Large intestine (tissue), 3 donors: Measurements from ENCODE around the gene SLFN12. TPM values are rescaled to one million over a fixed set of nuclear protein-coding genes. Genes with fewer than 3 reads are reported as not detected.

ENCODE experiments used
- DNase-seq, 2 donors: peaks; one replicate each; pipeline versions ENCODE4 v3.0.0 to v3.0.0-alpha.2; 2013
- H3K27ac ChIP-seq: one replicate; pipeline ENCODE4 v1.5.1; 2013; ENCODE audit warnings: low read length
- H3K27me3 ChIP-seq: 2 replicates; pipeline ENCODE4 v1.6.1; 2013; ENCODE audit warnings: low read length; ENCODE audit not compliant: control insufficient read depth, insufficient read depth
- H3K36me3 ChIP-seq: 2 replicates; pipeline ENCODE4 v1.6.1; 2013; ENCODE audit warnings: low read length; ENCODE audit not compliant: control insufficient read depth, insufficient read depth
- H3K4me1 ChIP-seq: one replicate; pipeline ENCODE4 v1.6.1; 2013; ENCODE audit warnings: low read length; ENCODE audit not compliant: control insufficient read depth, insufficient read depth
- H3K4me3 ChIP-seq: one replicate; pipeline ENCODE4 v1.5.1; 2013; ENCODE audit warnings: low read length
- H3K9me3 ChIP-seq: one replicate; pipeline ENCODE4 v1.6.1; 2013; ENCODE audit warnings: mild to moderate bottlenecking, low read depth, low read length, moderate library complexity; ENCODE audit not compliant: control insufficient read depth
- WGBS: methylation state at CpG from one replicate; pipeline ENCODE4 v1.1.5; 2013; ENCODE audit warnings: low lambda C conversion rate; ENCODE audit not compliant: insufficient coverage; 5-methylcytosine and 5-hydroxymethylcytosine counted together
- polyA plus RNA-seq: library from polyadenylated mRNA; unstranded; fragments of 120-200 nt; gene quantifications from one replicate; pipeline ENCODE4 v1.2.1, GENCODE V29; 2013

SLFN12 gene
- polyA plus RNA-seq, 1 donor = 6.4 TPM

DNA sequence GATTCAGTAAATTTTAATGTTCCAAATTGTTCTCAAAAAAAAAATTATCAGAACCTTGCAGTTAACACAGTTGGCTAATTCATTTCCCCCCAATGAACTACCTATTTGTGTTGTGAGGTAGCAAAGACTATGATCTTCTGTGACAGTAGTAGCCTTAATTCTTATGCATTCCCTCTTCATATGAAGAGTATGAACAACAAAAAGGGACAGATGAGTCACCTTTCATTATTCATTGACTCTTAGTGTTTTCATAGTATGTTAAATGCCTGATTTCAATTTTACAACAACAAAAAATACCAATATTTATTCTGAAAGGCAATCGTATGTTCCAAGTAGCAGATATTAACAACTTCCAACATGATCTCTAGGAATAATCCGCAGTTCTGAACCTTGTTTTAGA, 55.2 kb downstream of the SLFN12 start:
- Histone ChIP-seq H3K4me1 (no peaks in the 10 kb centered on the region), H3K27ac (no peak overlapping the region), H3K27me3 (peaks cover 34% of the 10 kb centered on the region), H3K36me3 (no peaks in the 10 kb centered on the region), H3K4me3 (no peak overlapping the region), H3K9me3 (no peaks in the 10 kb centered on the region)
- WGBS = 80% methylated on average over 1 of the region's 2 CpGs
- DNase-seq = no peak

DNA sequence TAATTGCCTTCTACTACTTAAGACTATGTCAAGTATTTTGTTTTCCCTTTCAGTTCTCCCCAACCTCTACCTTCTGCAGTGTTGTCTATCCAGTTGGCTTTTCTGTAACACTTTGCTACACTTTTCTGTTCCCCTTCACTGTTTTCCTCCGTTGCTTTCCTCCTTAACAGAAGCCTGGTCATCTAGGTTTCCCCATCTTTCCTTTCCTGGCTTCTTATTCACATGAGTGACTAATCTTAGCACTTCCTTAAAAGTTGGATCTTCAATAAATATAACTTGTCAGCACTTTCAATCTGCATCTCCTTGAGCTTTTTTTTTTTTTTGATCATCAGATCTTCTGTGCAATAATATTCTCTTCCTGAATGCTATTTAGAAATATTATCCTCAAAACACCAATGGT, 56.1 kb downstream of the SLFN12 start:
- Histone ChIP-seq H3K4me3 (no peak overlapping the region), H3K9me3 (no peaks in the 10 kb centered on the region), H3K27me3 (peaks cover 42% of the 10 kb centered on the region), H3K36me3 (no peaks in the 10 kb centered on the region), H3K27ac (no peak overlapping the region), H3K4me1 (no peaks in the 10 kb centered on the region)
- no peak for DNase-seq
- WGBS = 0% methylated on average over 1 of the region's 1 CpG

DNA sequence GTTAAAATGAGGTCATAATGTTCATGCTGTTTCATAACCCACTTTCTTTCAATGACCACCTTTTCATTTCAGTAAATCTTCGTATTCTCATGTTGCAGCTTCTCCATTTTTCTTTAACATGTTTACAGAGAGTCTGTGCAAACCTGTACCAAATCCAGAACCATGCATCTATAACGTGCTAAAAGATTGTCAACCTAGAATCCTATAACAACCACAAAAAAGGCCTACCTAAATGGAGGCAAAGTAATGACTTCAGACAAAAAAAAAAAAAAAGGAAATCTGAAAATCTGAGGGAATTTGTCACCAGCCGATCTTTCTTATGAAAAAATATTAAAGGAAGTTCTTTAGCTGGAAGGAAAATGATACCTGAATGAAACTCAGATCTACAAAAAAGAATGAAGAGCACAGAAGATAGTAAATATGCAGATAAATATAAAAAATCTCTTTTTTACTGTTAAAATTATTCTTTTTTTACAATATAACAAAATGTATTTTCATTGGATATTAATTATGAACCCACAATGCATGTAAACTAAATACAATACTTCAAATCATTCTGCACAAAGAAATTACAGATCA, 57.4 kb downstream of the SLFN12 start:
- H3K4me1 ChIP-seq = no peaks in the 10 kb centered on the region
- H3K27ac ChIP-seq = no peak overlapping the region
- H3K27me3 ChIP-seq = peaks cover 43% of the 10 kb centered on the region
- H3K9me3 ChIP-seq = no peaks in the 10 kb centered on the region
- no peak for DNase-seq
- 14% methylated on average over 2 of the region's 3 CpGs for WGBS
- no peaks in the 10 kb centered on the region for H3K36me3 ChIP-seq
- peak overlapping the region; percentile 46 for H3K4me3 ChIP-seq

DNA sequence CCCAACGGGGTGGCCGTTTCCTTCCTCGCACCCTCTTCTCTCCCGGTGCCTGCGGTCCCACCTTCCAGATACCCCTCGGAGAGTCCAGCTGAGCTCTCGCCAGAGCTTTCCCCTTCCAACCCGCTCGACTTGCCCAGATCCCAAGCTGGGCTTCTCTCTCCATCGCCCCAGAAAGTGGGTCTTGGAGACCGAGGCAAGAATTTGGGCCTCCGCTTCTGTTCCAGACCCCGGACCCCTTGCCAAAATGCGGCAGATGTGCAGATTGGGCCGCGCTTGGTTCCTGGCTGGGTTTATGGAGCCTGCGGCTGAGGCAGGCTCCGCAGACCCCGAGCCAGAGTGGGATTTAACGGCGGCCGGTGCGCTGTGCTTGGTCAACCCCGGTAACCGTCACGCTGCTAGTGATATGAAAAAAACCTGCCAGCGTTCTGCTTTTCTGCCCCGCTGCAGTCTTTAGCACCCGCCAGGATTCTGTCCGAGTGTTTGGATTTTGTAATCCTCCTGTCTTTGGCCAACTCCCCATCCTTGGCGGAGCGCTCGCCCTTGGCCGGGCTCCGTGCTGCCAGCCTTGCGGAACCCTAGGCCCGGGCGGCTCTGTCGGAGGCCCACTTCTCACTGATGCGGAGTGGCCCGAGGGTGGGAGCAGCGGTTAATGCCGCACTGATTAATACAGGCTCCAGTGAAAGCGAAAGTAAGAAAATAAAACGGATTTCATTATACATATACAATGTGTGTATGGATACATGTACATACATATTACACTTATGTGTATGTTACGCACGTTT, 58.1 kb downstream of the SLFN12 start:
- H3K9me3 ChIP-seq = no peaks in the 10 kb centered on the region
- H3K4me3 ChIP-seq = peak overlapping the region; percentile 46
- peak; percentile 23 to 38 for DNase-seq
- H3K36me3 ChIP-seq = no peaks in the 10 kb centered on the region
- H3K4me1 ChIP-seq = no peaks in the 10 kb centered on the region
- peaks cover 43% of the 10 kb centered on the region for H3K27me3 ChIP-seq
- no CpG with 5 or more reads among the region's 47 CpGs for WGBS
- H3K27ac ChIP-seq = no peak overlapping the region

DNA sequence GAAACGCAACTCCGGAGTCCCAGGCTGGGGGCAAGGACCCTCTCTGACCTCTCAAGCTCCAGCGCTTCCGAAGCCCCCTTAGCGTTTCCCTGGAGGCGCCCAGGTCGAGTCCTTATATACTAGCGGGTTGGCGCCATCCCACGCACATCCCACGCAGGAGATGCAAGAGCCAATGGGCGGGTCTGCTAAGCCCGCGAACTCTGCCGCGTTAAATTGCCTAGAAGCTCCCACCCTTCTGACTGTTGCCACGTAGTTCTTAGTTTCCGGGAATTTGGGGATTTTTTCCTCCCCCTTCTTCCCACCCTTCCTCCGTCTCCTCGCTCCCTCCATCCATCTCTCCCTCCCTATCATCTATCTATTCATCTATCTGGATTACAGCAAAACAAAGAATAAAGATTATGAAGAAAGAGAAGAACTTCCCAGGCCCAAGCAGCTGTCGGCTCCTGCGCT, 58.7 kb downstream of the SLFN12 start, which contains the start of gene SLFN11:
SLFN11 (minus strand) TSS at position 88 of the 450 bp plus-strand sequence. CDS start 9,814 bp downstream, outside the sequence.
- H3K4me1 ChIP-seq = no peaks in the 10 kb centered on the region
- WGBS = 0% methylated on average over 2 of the region's 22 CpGs
- peak; percentile 40 to 48 for DNase-seq

DNA sequence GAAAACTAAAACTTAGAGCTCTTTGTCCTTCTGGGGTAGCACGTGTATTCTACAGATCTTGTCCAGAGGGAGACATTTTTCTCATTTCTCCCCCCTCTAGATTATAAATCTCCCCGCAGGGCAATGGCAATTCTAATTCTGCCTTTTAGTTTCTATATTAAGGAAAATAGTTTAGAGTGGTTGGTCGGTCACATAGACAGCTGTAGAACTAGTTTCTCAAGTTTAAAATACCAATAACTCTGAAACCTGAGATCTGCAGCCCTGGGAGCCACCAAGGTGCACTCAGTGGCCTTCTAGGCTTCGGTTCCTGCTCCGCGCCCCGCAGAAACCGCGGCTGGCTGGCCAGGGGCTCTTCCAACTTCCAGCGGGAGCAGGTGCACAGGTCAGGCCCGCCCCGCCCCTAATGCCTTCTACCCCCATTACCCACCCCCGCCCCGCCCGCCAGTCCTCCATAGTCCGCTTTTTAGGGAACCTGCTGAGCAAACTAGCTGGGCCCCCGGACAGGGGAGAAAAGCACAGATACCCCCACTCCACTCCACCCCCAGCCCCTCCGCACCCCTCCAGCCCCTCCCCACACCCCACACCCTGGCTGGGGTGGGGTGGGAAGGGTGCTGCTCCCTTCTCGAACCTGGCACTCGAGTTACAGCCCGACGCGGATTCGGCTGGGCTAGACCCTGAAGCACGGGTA, 59.3 kb downstream of the SLFN12 start:
- no CpG with 5 or more reads among the region's 25 CpGs for WGBS

More for the DNA sequence above, 58.7 kb downstream of the SLFN12 start, which contains the start of gene SLFN11:
- H3K4me3 ChIP-seq = peak within 1 kb of the TSS; percentile 46
- peaks cover 43% of the 10 kb centered on the region for H3K27me3 ChIP-seq
- H3K9me3 ChIP-seq = no peaks in the 10 kb centered on the region
- no peak within 1 kb of the TSS for H3K27ac ChIP-seq
- no peaks in the 10 kb centered on the region for H3K36me3 ChIP-seq

DNA sequence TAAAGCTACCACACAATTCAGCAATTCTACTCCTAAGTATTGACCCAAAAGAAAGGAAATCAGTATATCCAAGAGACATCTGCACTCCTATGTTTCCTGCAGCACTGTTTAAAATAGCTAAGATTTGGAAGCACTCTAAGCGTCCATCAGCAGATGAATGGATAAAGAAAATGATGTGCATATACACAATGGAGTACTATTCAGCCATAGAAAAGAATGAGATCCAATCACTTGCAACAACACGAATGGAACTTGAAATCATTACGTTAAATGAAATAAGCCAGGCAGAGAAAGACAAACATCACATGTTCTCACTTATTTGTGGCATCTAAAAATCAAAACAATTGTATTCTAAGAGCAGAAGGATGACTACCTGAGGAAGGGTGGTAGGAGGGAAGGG, 60.4 kb downstream of the SLFN12 start:
- Histone ChIP-seq H3K27ac (no peak overlapping the region), H3K36me3 (no peaks in the 10 kb centered on the region), H3K4me3 (no peak overlapping the region), H3K27me3 (peaks cover 50% of the 10 kb centered on the region), H3K9me3 (no peaks in the 10 kb centered on the region), H3K4me1 (no peaks in the 10 kb centered on the region)
- WGBS = 60% methylated on average over 3 of the region's 3 CpGs
- no peak for DNase-seq

More for the DNA sequence above, 59.3 kb downstream of the SLFN12 start:
- peak overlapping the region; percentile 46 for H3K4me3 ChIP-seq
- no peaks in the 10 kb centered on the region for H3K9me3 ChIP-seq
- no peak for DNase-seq
- H3K4me1 ChIP-seq = no peaks in the 10 kb centered on the region
- H3K36me3 ChIP-seq = no peaks in the 10 kb centered on the region
- peaks cover 49% of the 10 kb centered on the region for H3K27me3 ChIP-seq
- no peak overlapping the region for H3K27ac ChIP-seq

DNA sequence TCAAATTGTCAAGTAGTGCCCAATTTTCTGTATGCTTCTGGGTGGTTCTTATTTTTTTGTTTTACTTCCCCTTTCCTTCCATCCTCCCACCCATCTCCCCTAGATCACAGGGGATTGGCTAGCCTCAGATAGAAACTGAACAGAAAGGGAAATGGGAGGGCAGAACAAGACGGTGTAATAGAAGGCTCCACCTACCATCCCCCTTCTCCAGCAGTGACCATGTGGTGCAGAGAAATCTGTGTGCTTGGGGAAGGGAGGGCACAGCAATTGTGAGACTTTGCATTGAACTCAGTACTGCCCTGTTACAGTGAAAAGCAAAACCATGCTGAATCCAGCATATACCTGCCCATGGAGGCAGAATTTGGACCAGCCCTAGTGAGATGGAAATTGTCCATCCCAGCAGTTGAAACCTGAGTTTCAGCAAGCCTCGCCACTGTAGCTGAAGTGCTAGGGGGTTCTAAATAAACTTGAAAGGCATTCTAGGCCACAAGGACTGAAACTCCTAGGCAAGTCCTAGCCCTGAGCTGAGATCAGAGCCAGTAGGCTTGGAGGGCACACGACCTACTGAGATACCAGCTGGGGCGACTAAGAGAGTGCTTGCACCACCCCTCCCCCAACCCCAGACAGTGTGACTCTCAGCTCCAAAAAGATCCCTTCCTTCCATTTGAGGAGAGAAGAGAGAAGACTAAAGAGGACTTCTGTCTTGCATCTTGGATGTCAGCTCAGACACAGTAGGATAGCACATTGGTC, 64.0 kb downstream of the SLFN12 start:
- WGBS = no CpG with 5 or more reads among the region's 4 CpGs
- Histone ChIP-seq H3K27me3 (peaks cover 49% of the 10 kb centered on the region), H3K4me1 (no peaks in the 10 kb centered on the region), H3K9me3 (no peaks in the 10 kb centered on the region), H3K4me3 (no peak overlapping the region), H3K36me3 (no peaks in the 10 kb centered on the region), H3K27ac (no peak overlapping the region)
- no peak for DNase-seq

DNA sequence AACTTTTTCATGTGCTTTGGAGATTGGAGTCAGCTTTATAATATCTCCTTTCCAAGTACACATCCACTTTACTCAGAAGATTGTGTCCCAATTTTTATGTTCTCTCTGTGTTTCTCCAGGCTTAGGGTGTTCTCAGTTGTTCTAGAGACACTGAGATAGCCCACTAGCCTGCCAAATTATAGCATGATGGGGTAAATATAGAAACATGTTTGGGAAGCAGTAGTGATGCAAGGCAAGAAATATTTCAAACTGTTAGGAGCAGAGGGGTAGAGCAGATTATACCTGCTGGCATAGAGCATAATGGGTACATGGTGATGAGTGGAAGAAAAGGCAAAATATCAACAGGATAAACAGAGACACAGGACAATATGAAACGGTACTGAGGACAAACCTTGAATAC, 71.3 kb downstream of the SLFN12 start:
- H3K27ac ChIP-seq = no peak overlapping the region
- WGBS = 100% methylated on average over 1 of the region's 1 CpG
- H3K4me3 ChIP-seq = no peak overlapping the region
- DNase-seq = no peak
- no peaks in the 10 kb centered on the region for H3K4me1 ChIP-seq
- no peaks in the 10 kb centered on the region for H3K36me3 ChIP-seq
- H3K27me3 ChIP-seq = peaks cover 26% of the 10 kb centered on the region
- H3K9me3 ChIP-seq = no peaks in the 10 kb centered on the region
